Amygdala (tissue), 56 donors: ENCODE data around the gene CCDC91.
"Not testable (repeated sequence)": the region's sequence is repeated elsewhere in the genome, so short reads cannot be mapped to it uniquely, and the experiment has no call there.

ENCODE experiments used
- DNase-seq, 56 donors: peaks; one replicate each; lab custom pipeline; 2025; lab: John Stamatoyannopoulos, UW

Gene CCDC91

GRCh38 chr12:28278960-28279359 is 88.7 kb downstream of the CCDC91 start:
- DNase-seq: no peak

GRCh38 chr12:28286352-28286751 is 96.1 kb downstream of the CCDC91 start:
- no peak for DNase-seq

- no peak for DNase-seq
Observed at GRCh38 chr12:28290262-28290661, 100.0 kb downstream of the CCDC91 start.

GRCh38 chr12:28292699-28293098 is 102.4 kb downstream of the CCDC91 start:
- no peak for DNase-seq

GRCh38 chr12:28294300-28294699 is 104.0 kb downstream of the CCDC91 start:
- no peak for DNase-seq

- DNase-seq: no peak
Observed at GRCh38 chr12:28296287-28296686, 106.0 kb downstream of the CCDC91 start.

- no peak for DNase-seq
Observed at GRCh38 chr12:28303192-28303591, 112.9 kb downstream of the CCDC91 start.

- DNase-seq: no peak
Observed at GRCh38 chr12:28306535-28306934, 116.3 kb downstream of the CCDC91 start.

- DNase-seq: no peak
Observed at GRCh38 chr12:28308891-28309290, 118.6 kb downstream of the CCDC91 start.

GRCh38 chr12:28313631-28314030 is 123.4 kb downstream of the CCDC91 start:
- no peak for DNase-seq

- DNase-seq: no peak
Observed at GRCh38 chr12:28316049-28316448, 125.8 kb downstream of the CCDC91 start.

GRCh38 chr12:28318273-28318672 is 128.0 kb downstream of the CCDC91 start:
- DNase-seq: no peak

GRCh38 chr12:28320353-28320752 is 130.1 kb downstream of the CCDC91 start:
- no peak for DNase-seq

- no peak for DNase-seq
Observed at GRCh38 chr12:28327722-28328121, 137.5 kb downstream of the CCDC91 start.

GRCh38 chr12:28328967-28329366 is 138.7 kb downstream of the CCDC91 start:
- no peak for DNase-seq

GRCh38 chr12:28329727-28330126 is 139.5 kb downstream of the CCDC91 start:
- DNase-seq: not testable (repeated sequence)

- not testable (repeated sequence) for DNase-seq
Observed at GRCh38 chr12:28330232-28330631, 140.0 kb downstream of the CCDC91 start.

GRCh38 chr12:28331130-28331529 is 140.9 kb downstream of the CCDC91 start:
- DNase-seq: no peak

- DNase-seq: no peak
Observed at GRCh38 chr12:28340261-28341045, 150.2 kb downstream of the CCDC91 start.

- DNase-seq: no peak
Observed at GRCh38 chr12:28343713-28344112, 153.5 kb downstream of the CCDC91 start.

- DNase-seq: no peak
Observed at GRCh38 chr12:28346567-28346966, 156.3 kb downstream of the CCDC91 start.

GRCh38 chr12:28349196-28349595 is 158.9 kb downstream of the CCDC91 start:
- DNase-seq: no peak

- no peak for DNase-seq
Observed at GRCh38 chr12:28350502-28350901, 160.2 kb downstream of the CCDC91 start.
